ENCODE data around the gene STIM2.
"Not testable (repeated sequence)": the region's sequence is repeated elsewhere in the genome, so short reads cannot be mapped to it uniquely, and the experiment has no call there.

The STIM2 gene

GRCh38 chr4:26873391-26874026 lies 12.9 kb downstream of the STIM2 start:
- DNase-seq, result no peak

- no peak for DNase-seq
Measured at GRCh38 chr4:26874110-26874509, 13.5 kb downstream of the STIM2 start.

- DNase-seq, result no peak
Measured at GRCh38 chr4:26877406-26877805, 16.8 kb downstream of the STIM2 start.

- DNase-seq, result no peak
Measured at GRCh38 chr4:26877961-26878360, 17.3 kb downstream of the STIM2 start.

GRCh38 chr4:26878794-26879391 lies 18.3 kb downstream of the STIM2 start:
- no peak for DNase-seq

- DNase-seq, result no peak
Measured at GRCh38 chr4:26879805-26880204, 19.2 kb downstream of the STIM2 start.

GRCh38 chr4:26884026-26884425 lies 23.4 kb downstream of the STIM2 start:
- DNase-seq, result no peak

GRCh38 chr4:26884486-26884988 lies 23.9 kb downstream of the STIM2 start:
- no peak for DNase-seq

GRCh38 chr4:26885912-26886274 lies 25.3 kb downstream of the STIM2 start:
- DNase-seq, result no peak

GRCh38 chr4:26887143-26887542 lies 26.5 kb downstream of the STIM2 start:
- no peak for DNase-seq

- no peak for DNase-seq
Measured at GRCh38 chr4:26887809-26888208, 27.2 kb downstream of the STIM2 start.

GRCh38 chr4:26889356-26889755 lies 28.7 kb downstream of the STIM2 start:
- DNase-seq, result no peak

- no peak for DNase-seq
Measured at GRCh38 chr4:26891054-26891453, 30.4 kb downstream of the STIM2 start.

- no peak for DNase-seq
Measured at GRCh38 chr4:26891867-26892266, 31.2 kb downstream of the STIM2 start.

GRCh38 chr4:26892480-26893150 lies 32.0 kb downstream of the STIM2 start:
- no peak for DNase-seq

GRCh38 chr4:26893491-26893890 lies 32.9 kb downstream of the STIM2 start:
- DNase-seq, result no peak

- DNase-seq, result not testable (repeated sequence)
Measured at GRCh38 chr4:26894881-26895280, 34.2 kb downstream of the STIM2 start.

GRCh38 chr4:26896636-26897035 lies 36.0 kb downstream of the STIM2 start:
- DNase-seq, result no peak

GRCh38 chr4:26899991-26900390 lies 39.4 kb downstream of the STIM2 start:
- no peak for DNase-seq

GRCh38 chr4:26900765-26901164 lies 40.1 kb downstream of the STIM2 start:
- no peak for DNase-seq

GRCh38 chr4:26905172-26905571 lies 44.5 kb downstream of the STIM2 start:
- DNase-seq, result no peak

- DNase-seq, result no peak
Measured at GRCh38 chr4:26907731-26908599, 47.3 kb downstream of the STIM2 start.

GRCh38 chr4:26909369-26909768 lies 48.7 kb downstream of the STIM2 start:
- no peak for DNase-seq

Data from DMS79 treated with DMSO at 0.1 percent for 48 hours (cell line).